Activated CD4-positive, alpha-beta T cell treated with anti-CD3 and anti-CD28 coated beads for 1 hour (primary cell): ENCODE data around the gene CCDC87.
"Not testable (repeated sequence)": the region's sequence is repeated elsewhere in the genome, so short reads cannot be mapped to it uniquely, and the experiment has no call there.

Source experiments
- DNase-seq: peaks from one replicate; pipeline ENCODE4 v3.0.0-alpha.2; 2020

Gene CCDC87

GRCh38 chr11:66614073-66614472 lies 21.2 kb upstream of the CCDC87 start:
- DNase-seq, result no peak

- no peak for DNase-seq
Measured at GRCh38 chr11:66612458-66612857, 19.6 kb upstream of the CCDC87 start.

- DNase-seq, result no peak
Measured at GRCh38 chr11:66609721-66610617, 17.1 kb upstream of the CCDC87 start.

- DNase-seq, result no peak
Measured at GRCh38 chr11:66607126-66607834, 14.4 kb upstream of the CCDC87 start.

GRCh38 chr11:66606608-66607007 lies 13.7 kb upstream of the CCDC87 start:
- not testable (repeated sequence) for DNase-seq

- DNase-seq, result no peak
Measured at GRCh38 chr11:66604155-66604554, 11.3 kb upstream of the CCDC87 start.

- no peak for DNase-seq
Measured at GRCh38 chr11:66603072-66603471, 10.2 kb upstream of the CCDC87 start.

GRCh38 chr11:66600631-66601233 lies 7.9 kb upstream of the CCDC87 start:
- DNase-seq, result no peak

GRCh38 chr11:66600219-66600618 lies 7.4 kb upstream of the CCDC87 start:
- no peak for DNase-seq

GRCh38 chr11:66598993-66599392 lies 6.1 kb upstream of the CCDC87 start:
- no peak for DNase-seq

GRCh38 chr11:66595245-66595904 lies 2.5 kb upstream of the CCDC87 start:
- DNase-seq, result no peak

- DNase-seq, result no peak
Measured at GRCh38 chr11:66593650-66594049, 787 bp upstream of the CCDC87 start.

GRCh38 chr11:66593303-66593635 lies 406 bp upstream of the CCDC87 start:
- no peak for DNase-seq

- DNase-seq, result no peak
Measured at GRCh38 chr11:66591175-66591574, 1.7 kb downstream of the CCDC87 start.

GRCh38 chr11:66589996-66590675 lies 2.7 kb downstream of the CCDC87 start:
- no peak for DNase-seq

- not testable (repeated sequence) for DNase-seq
Measured at GRCh38 chr11:66589315-66589714, 3.5 kb downstream of the CCDC87 start.

- no peak for DNase-seq
Measured at GRCh38 chr11:66586136-66586535, 6.7 kb downstream of the CCDC87 start.

- not testable (repeated sequence) for DNase-seq
Measured at GRCh38 chr11:66585447-66585846, 7.4 kb downstream of the CCDC87 start.

- DNase-seq, result not testable (repeated sequence)
Measured at GRCh38 chr11:66582565-66583147, 10.2 kb downstream of the CCDC87 start.

GRCh38 chr11:66581261-66581660 lies 11.6 kb downstream of the CCDC87 start:
- no peak for DNase-seq

- DNase-seq, result no peak
Measured at GRCh38 chr11:66580803-66581202, 12.1 kb downstream of the CCDC87 start.

- DNase-seq, result peak; percentile 62
Measured at GRCh38 chr11:66579017-66579606, 13.8 kb downstream of the CCDC87 start.
